ENCODE data around the gene RANBP9.

DNA sequence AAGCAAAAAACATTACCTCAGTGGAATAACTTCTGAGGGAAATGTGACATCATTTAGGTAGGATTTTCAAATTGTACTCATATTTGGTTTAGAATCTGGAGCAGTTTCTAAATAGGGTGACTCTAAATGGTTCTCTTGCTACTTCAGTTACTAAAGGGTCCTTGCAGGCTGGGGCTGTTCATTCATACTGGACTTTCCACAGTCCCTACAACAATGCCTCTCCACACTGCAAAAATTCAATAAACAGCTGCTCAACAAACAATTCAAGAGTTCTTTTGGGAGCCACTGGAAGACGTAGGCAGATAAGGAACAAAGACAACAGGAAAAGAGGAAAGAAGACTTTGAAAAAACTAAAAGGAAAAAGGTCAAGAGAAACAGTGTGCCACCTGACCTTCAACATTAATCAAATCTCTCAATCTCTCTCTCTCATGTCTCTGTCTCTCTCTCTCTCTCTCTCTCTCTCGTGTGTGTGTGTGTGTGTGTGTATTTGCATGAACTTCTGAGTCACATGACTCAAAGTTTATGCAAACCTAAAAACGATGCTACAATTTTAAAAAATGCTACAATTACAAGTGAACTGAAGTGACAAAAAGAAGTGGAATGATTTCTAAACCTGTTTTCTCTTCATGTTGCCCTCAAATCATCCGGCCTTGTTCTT is 82.0 kb downstream of the RANBP9 start:
- TF ChIP-seq EZH2 (IDR thresholded peaks at IDR 0.05; ENCODE audit: low read depth) (no peak), CTCF (conservative IDR thresholded peaks at IDR 0.05) (no peak)
